ENCODE data around the gene ADA. TPM values are rescaled to one million over a fixed set of nuclear protein-coding genes. Genes with fewer than 3 reads are reported as not detected.

The ADA gene
- total RNA-seq, 1 donor from 2014 or later, result 5.8 TPM

DNA sequence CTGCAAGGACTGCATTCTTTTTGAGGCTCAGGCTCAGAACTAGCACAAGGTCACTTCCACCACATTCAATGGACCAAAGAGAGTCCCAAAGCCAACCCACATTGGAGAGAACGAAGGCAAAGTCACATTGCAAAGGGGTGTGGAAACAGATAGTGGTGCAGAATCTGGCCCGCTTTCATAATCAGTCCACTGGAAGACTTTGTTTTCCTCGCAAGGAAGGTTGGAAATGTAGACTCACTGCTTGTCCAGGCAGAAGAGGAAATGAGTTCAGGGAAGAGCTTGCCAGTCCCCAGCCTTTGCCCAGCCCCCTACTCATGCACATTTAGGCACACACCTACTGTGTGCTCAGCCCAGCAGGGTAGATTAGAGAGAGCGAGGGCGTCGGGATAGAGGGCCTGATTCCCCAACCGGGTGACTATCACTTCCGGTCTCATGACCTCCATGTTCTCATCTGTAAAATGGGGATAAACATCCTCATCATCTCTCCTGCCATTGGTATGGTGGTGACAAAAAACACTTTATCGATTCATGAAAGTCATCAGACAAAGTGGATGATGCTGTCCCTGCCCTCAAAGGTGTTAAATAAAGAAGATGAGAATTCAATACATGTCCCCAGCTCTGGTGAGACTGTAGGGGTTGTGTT lies 39.4 kb upstream of the ADA start:
- TF ChIP-seq, protein P1, sequence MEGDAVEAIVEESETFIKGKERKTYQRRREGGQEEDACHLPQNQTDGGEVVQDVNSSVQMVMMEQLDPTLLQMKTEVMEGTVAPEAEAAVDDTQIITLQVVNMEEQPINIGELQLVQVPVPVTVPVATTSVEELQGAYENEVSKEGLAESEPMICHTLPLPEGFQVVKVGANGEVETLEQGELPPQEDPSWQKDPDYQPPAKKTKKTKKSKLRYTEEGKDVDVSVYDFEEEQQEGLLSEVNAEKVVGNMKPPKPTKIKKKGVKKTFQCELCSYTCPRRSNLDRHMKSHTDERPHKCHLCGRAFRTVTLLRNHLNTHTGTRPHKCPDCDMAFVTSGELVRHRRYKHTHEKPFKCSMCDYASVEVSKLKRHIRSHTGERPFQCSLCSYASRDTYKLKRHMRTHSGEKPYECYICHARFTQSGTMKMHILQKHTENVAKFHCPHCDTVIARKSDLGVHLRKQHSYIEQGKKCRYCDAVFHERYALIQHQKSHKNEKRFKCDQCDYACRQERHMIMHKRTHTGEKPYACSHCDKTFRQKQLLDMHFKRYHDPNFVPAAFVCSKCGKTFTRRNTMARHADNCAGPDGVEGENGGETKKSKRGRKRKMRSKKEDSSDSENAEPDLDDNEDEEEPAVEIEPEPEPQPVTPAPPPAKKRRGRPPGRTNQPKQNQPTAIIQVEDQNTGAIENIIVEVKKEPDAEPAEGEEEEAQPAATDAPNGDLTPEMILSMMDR (IDR thresholded peaks at IDR 0.05), result no peak
- H3K4me3 ChIP-seq, result no peak overlapping the region
- no peaks in the 10 kb centered on the region for H3K27me3 ChIP-seq
- H3K9me3 ChIP-seq, result no peaks in the 10 kb centered on the region
- intact Hi-C loops (cut with DNase I), result no loop called here
- DNase-seq (no peak), ATAC-seq (no peak)
- peaks cover 18% of the 10 kb centered on the region for H3K4me1 ChIP-seq
- no peaks in the 10 kb centered on the region for H3K36me3 ChIP-seq
- H3K27ac ChIP-seq, result peak overlapping the region; percentile 70

DNA sequence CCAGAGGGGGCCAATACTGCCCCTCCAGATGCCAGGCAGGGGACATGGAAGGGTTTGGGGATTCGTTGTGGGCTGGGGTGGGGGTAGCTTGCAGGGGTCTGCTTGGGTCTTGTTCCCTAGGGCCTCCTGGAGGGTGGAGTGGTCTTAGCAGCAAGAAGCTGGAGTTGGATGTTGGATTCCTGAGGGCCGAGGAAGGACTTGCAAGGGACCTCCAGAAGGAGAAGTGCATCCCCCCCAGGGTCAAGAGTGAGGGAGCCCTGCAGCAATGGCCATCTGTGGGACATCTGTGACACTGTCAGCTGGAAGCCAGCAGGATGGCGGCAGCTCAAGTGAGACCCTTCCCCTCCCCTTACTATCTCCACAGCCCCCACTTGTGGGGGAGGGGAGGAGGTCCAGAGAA lies 38.3 kb upstream of the ADA start:
- DNase-seq (no peak), ATAC-seq (no peak)
- Histone ChIP-seq H3K4me1 (peaks cover 13% of the 10 kb centered on the region), H3K9me3 (no peaks in the 10 kb centered on the region), H3K27ac (peak overlapping the region; percentile 17), H3K27me3 (no peaks in the 10 kb centered on the region), H3K36me3 (no peaks in the 10 kb centered on the region), H3K4me3 (no peak overlapping the region)
- TF ChIP-seq, protein P1 (IDR thresholded peaks at IDR 0.05), result no peak
- intact Hi-C loops (cut with DNase I), result loop anchor here (5.0 to 10.0 kb wide), 2 partner anchors 42 to 175 kb away; no protein-coding TSS in a partner anchor

DNA sequence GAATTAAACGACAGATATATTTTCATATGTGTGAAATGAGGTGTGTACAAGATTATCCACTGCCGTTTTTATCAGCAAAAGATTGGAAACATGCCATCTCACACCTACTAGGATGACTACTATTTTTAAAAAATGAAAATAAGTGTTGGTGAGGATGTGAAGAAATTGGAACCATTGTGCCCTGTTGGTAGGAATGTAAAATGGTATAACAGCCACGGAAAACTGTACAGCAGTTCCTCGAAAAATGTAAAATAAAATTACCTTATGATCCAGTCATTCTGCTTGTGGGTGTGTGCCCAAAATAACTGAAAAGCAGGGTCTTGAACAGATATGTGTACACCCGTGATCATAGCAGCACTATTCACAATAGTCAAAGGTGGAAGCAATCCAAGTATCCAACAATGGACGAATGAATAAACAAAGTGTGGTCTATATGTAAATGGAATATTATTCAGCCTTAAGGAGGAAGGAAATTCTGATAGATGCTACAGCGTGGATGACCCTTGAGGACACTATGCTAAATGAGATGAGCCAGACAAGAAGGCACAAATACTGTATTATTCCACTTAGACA lies 36.6 kb upstream of the ADA start:
- TF ChIP-seq, protein P1 (IDR thresholded peaks at IDR 0.05), result no peak
- peaks cover 12% of the 10 kb centered on the region for H3K4me1 ChIP-seq
- no peaks in the 10 kb centered on the region for H3K27me3 ChIP-seq
- ATAC-seq, result no peak
- H3K27ac ChIP-seq, result no peak overlapping the region
- no peaks in the 10 kb centered on the region for H3K9me3 ChIP-seq
- intact Hi-C loops (cut with DNase I), result loop anchor here (5.0 to 10.0 kb wide), 2 partner anchors 44 to 177 kb away; no protein-coding TSS in a partner anchor
- no peaks in the 10 kb centered on the region for H3K36me3 ChIP-seq
- H3K4me3 ChIP-seq, result no peak overlapping the region
- no peak for DNase-seq

DNA sequence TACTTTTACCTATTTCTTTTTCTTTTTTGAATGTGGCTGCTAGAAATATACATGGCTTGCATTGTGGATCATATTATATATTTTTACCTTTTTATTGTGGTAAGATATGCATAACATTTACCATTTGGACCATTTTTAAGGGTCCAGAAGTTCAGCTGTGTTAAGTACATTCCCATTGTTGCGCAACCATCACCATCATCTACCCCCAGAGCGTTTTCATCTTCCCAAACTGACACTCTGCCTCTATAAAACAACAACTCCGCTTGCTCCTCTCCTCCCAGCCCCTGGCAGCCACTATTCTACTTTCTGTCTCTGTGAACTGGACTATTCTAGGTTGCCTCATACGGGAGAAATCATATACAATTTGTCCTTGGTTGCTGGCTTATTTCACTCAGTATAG lies 35.4 kb upstream of the ADA start:
- no peak overlapping the region for H3K27ac ChIP-seq

DNA sequence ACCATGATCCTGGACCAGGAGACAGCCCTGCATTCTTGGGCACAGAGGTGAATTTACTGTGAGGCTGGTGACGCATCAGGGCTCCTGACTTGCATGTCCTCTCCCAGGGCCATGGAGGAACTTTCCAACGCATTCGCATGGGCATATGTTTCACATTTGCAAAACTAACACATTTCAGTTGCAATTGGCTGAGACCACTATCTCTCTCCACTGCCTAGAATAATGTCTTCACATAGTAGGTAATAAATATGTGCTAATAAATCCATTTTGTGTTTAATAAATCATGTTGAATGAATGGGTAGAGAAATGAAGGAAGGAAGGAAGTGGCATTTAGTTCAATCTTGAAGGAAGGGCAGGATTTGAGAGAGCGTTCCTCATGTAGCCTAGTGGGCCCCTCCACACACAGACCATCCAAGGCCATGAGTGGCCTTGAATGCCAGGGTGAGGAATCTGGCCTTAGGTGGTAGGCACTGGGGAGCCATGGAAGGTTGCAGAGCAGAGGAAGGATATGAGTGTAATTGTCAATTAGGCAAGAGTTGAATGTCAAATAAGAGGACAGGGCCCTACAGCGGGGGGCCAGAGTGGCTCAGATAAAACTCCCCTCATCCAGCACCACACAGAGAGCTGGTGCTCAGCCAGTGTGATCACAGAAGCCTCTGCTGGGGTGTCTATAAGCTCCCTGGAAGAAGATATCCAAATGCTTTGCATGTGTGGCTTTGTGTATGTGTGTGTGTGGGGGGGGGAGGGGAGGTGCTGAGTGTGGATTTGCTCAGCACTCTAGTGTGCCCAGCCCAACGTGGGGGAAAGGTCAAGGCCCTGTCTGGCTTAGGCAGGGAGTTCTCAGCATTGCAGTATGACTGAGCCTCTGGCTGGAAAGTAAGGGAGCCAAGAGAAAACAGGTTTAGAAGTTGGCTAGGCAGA lies 32.8 kb upstream of the ADA start:
- no peak overlapping the region for H3K27ac ChIP-seq
- H3K36me3 ChIP-seq, result no peaks in the 10 kb centered on the region
- H3K4me3 ChIP-seq, result no peak overlapping the region
- no peaks in the 10 kb centered on the region for H3K9me3 ChIP-seq
- ATAC-seq (peak; percentile 53), DNase-seq (no peak)
- H3K4me1 ChIP-seq, result no peaks in the 10 kb centered on the region
- intact Hi-C loops (cut with DNase I), result loop anchor here (10.0 kb wide), 1 partner anchor 180 kb away; no protein-coding TSS in a partner anchor
- TF ChIP-seq, protein P1 (IDR thresholded peaks at IDR 0.05), result no peak
- no peaks in the 10 kb centered on the region for H3K27me3 ChIP-seq

More for the DNA sequence above, 35.4 kb upstream of the ADA start:
- no peak for ATAC-seq
- TF ChIP-seq, protein P1 (IDR thresholded peaks at IDR 0.05), result no peak
- H3K27me3 ChIP-seq, result no peaks in the 10 kb centered on the region
- H3K36me3 ChIP-seq, result no peaks in the 10 kb centered on the region
- peaks cover 2% of the 10 kb centered on the region for H3K4me1 ChIP-seq
- intact Hi-C loops (cut with DNase I), result loop anchor here (5.0 to 10.0 kb wide), 2 partner anchors 45 to 178 kb away; no protein-coding TSS in a partner anchor
- DNase-seq, result no peak
- no peak overlapping the region for H3K4me3 ChIP-seq
- H3K9me3 ChIP-seq, result no peaks in the 10 kb centered on the region

Data from upper lobe of right lung (tissue), 1 donor.